Measurements from ENCODE around the gene WFDC10B.
"Not testable (repeated sequence)": the region's sequence is repeated elsewhere in the genome, so short reads cannot be mapped to it uniquely, and the experiment has no call there.

The WFDC10B gene

GRCh38 chr20:45646875-45647274, 57.9 kb downstream of the WFDC10B start:
- DNase-seq, result no peak

DNA sequence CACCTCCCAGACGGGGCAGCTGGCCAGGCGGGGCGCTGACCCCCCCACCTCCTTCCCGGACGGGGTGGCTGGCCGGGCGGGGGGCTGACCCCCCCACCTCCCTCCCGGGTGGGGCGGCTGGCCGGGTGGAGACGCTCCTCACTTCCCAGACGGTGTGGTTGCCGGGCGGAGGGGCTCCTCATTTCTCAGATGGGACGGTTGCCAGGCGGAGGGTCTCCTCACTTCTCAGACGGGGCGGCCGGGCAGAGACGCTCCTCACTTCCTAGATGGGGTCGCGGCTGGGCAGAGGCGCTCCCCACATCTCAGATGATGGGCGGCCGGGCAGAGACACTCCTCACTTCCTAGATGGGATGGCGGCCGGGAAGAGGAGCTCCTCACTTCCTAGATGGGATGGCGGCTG, 59.0 kb downstream of the WFDC10B start:
- DNase-seq, result not testable (repeated sequence)

GRCh38 chr20:45641076-45641475, 63.7 kb downstream of the WFDC10B start:
- not testable (repeated sequence) for DNase-seq

DNA sequence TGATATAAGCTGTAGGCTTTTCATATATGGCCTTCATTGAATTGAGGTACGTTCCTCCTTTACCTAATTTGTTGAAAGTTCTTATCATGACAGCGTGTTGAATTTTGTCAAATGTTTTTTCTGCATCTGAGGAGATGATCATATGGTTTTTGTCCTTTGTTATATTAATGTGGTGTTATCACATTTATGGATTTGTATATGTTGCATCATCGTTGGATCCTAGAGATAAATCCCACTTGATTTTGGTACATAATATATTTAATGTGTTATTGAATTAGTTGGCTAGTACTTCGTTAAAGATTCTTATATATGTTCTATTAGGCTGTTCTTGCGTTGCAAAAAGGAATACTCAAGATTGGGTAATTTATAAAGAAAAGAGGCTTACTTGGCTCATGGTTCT, 65.1 kb downstream of the WFDC10B start:
- DNase-seq, result no peak

DNA sequence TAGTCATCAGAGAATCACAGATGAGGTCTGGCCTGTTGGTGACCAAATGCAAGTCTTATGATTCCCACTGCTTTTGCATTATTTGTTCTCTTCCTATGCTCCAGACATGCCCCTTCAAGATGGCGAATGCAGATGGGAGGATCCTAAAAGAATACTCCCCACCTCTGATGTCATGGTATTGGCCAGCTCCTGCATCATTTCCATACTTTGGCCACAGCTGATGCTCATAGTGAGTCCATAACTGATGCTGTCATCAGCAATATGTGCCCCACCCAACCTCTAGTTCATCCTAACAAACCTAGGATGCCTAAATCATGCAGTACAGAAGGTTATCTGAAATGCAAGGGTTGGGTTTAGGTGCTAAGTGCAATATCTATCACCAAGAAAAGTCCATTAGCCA, 68.3 kb downstream of the WFDC10B start:
- no peak for DNase-seq
